HUDEP-2 (cell line): ENCODE measurements around the gene ZNF774.
"Not testable (repeated sequence)": the region's sequence is repeated elsewhere in the genome, so short reads cannot be mapped to it uniquely, and the experiment has no call there.

Source experiments
- DNase-seq, 76 experiments: peaks; one replicate each; lab custom pipeline; 2025; ENCODE audit not compliant: unreplicated experiment in 76 of 76; lab: John Stamatoyannopoulos, UW

Gene ZNF774

GRCh38 chr15:90344662-90345061, 7.4 kb upstream of the ZNF774 start:
- DNase-seq: no peak

- DNase-seq: no peak
Observed at GRCh38 chr15:90345857-90346256, 6.2 kb upstream of the ZNF774 start.

- DNase-seq: not testable (repeated sequence)
Observed at GRCh38 chr15:90347431-90348065, 4.5 kb upstream of the ZNF774 start.

GRCh38 chr15:90348456-90348855, 3.6 kb upstream of the ZNF774 start:
- DNase-seq: no peak

GRCh38 chr15:90349072-90349471, 3.0 kb upstream of the ZNF774 start:
- no peak for DNase-seq

- DNase-seq: no peak
Observed at GRCh38 chr15:90349821-90350220, 2.3 kb upstream of the ZNF774 start.

- DNase-seq: peak in 1 of 76 experiments; percentile 23
Observed at GRCh38 chr15:90351479-90352106, 491 bp upstream of the ZNF774 start.

GRCh38 chr15:90354986-90355385, 2.9 kb downstream of the ZNF774 start:
- DNase-seq: no peak

GRCh38 chr15:90358124-90359033, 6.3 kb downstream of the ZNF774 start:
- no peak for DNase-seq

GRCh38 chr15:90360746-90361145, 8.7 kb downstream of the ZNF774 start:
- DNase-seq: no peak

- DNase-seq: peak in 4 of 76 experiments; percentile 4 to 11 (median 6)
Observed at GRCh38 chr15:90362936-90363212, 10.8 kb downstream of the ZNF774 start.

GRCh38 chr15:90364251-90364650, 12.2 kb downstream of the ZNF774 start:
- DNase-seq: no peak

GRCh38 chr15:90365414-90366055, 13.5 kb downstream of the ZNF774 start:
- DNase-seq: no peak

- no peak for DNase-seq
Observed at GRCh38 chr15:90367576-90367975, 15.5 kb downstream of the ZNF774 start.

- no peak for DNase-seq
Observed at GRCh38 chr15:90375071-90375470, 23.0 kb downstream of the ZNF774 start.

GRCh38 chr15:90376789-90377188, 24.7 kb downstream of the ZNF774 start:
- no peak for DNase-seq

GRCh38 chr15:90379263-90379662, 27.2 kb downstream of the ZNF774 start:
- DNase-seq: no peak

- no peak for DNase-seq
Observed at GRCh38 chr15:90381515-90381914, 29.4 kb downstream of the ZNF774 start.

- no peak for DNase-seq
Observed at GRCh38 chr15:90382320-90382719, 30.2 kb downstream of the ZNF774 start.

GRCh38 chr15:90386221-90386620, 34.1 kb downstream of the ZNF774 start:
- no peak for DNase-seq
